Liver (tissue), 9 donors: Measurements from ENCODE around the gene MAP4K4. TPM values are rescaled to one million over a fixed set of nuclear protein-coding genes. Genes with fewer than 3 reads are reported as not detected.

Experiments used
- DNase-seq: peaks from one replicate; pipeline ENCODE4 v3.0.0-alpha.2; 2017; ENCODE audit warnings: low spot score
- H3K27ac ChIP-seq, 2 donors: one replicate each; pipeline ENCODE4 v1.7.0; 2013; ENCODE audit warnings: inconsistent platforms in 2 of 2, low read length in 2 of 2, control low read depth in 1 of 2, low read depth in 1 of 2, mild to moderate bottlenecking in 1 of 2
- H3K27me3 ChIP-seq, 4 donors: one replicate each; pipeline versions ENCODE4 v1.6.1 to v1.7.0; 2013; ENCODE audit warnings: low read length in 3 of 4, inconsistent platforms in 1 of 4, mild to moderate bottlenecking in 1 of 4, moderate library complexity in 1 of 4; ENCODE audit not compliant: control insufficient read depth in 4 of 4, insufficient read depth in 4 of 4
- H3K36me3 ChIP-seq, 4 donors: one replicate each; pipeline versions ENCODE4 v1.6.1 to v1.7.0; 2013; ENCODE audit warnings: low read length in 3 of 4, mild to moderate bottlenecking in 3 of 4, low read depth in 1 of 4, moderate library complexity in 1 of 4; ENCODE audit not compliant: control insufficient read depth in 4 of 4, insufficient read depth in 3 of 4
- H3K4me1 ChIP-seq, 4 donors: one replicate each; pipeline versions ENCODE4 v1.6.1 to v1.7.0; 2013; ENCODE audit warnings: low read length in 3 of 4, mild to moderate bottlenecking in 3 of 4, moderate library complexity in 1 of 4; ENCODE audit not compliant: control insufficient read depth in 4 of 4, insufficient read depth in 4 of 4
- H3K4me3 ChIP-seq, 3 donors: one replicate each; pipeline versions ENCODE4 v1.6.1 to v1.7.0; 2013; ENCODE audit warnings: low read length in 3 of 3, control low read depth in 1 of 3, low read depth in 1 of 3, mild to moderate bottlenecking in 1 of 3
- H3K9ac ChIP-seq, 2 donors: one replicate each; pipeline ENCODE4 v1.7.0; 2013; ENCODE audit warnings: low read length in 2 of 2, mild to moderate bottlenecking in 2 of 2, moderate library complexity in 2 of 2, control low read depth in 1 of 2, low read depth in 1 of 2
- H3K9me3 ChIP-seq, 4 donors: one replicate each; pipeline versions ENCODE4 v1.6.1 to v1.7.0; 2013; ENCODE audit warnings: low read length in 3 of 4; ENCODE audit not compliant: control insufficient read depth in 4 of 4
- ATF3 ChIP-seq: IDR thresholded peaks from 2 replicates; pipeline ENCODE4 v1.6.1; 2016; ENCODE audit warnings: antibody characterized with exemption
- CTCF ChIP-seq: fragments of 150-350 bp; IDR thresholded peaks from 2 replicates; pipeline ENCODE4 v1.5.1; 2017; ENCODE audit warnings: improper control_type of control experiment, low read depth, low read length; ENCODE audit not compliant: missing input control
- FOXA2 ChIP-seq: IDR thresholded peaks from 2 replicates; pipeline ENCODE4 v1.6.1; 2016; ENCODE audit warnings: antibody characterized with exemption
- GABPA ChIP-seq, 2 donors: IDR thresholded peaks in 1 of 2; conservative IDR thresholded peaks in 1 of 2; 2 replicates each; pipeline ENCODE4 v1.6.1; 2016; ENCODE audit warnings: antibody characterized with exemption in 2 of 2, mild to moderate bottlenecking in 1 of 2, moderate library complexity in 1 of 2
- HNF4A ChIP-seq, 2 donors: conservative IDR thresholded peaks; 2 replicates each; pipeline ENCODE4 v1.6.1; 2016; ENCODE audit warnings: antibody characterized with exemption in 2 of 2, mild to moderate bottlenecking in 2 of 2
- HNF4G ChIP-seq: IDR thresholded peaks from 2 replicates; pipeline ENCODE4 v1.6.1; 2016; ENCODE audit warnings: antibody characterized with exemption
- JUND ChIP-seq, 2 donors: IDR thresholded peaks; 2 replicates each; pipeline ENCODE4 v1.6.1; 2016; ENCODE audit warnings: antibody characterized with exemption in 2 of 2
- MAX ChIP-seq: IDR thresholded peaks from 2 replicates; pipeline ENCODE4 v1.6.1; 2016; ENCODE audit warnings: antibody characterized with exemption
- NR2F2 ChIP-seq: IDR thresholded peaks from 2 replicates; pipeline ENCODE4 v1.6.1; 2016; ENCODE audit warnings: antibody characterized with exemption
- RXRA ChIP-seq, 2 donors: IDR thresholded peaks; 2 replicates each; pipeline ENCODE4 v1.6.1; 2017 to 2018; ENCODE audit warnings: antibody characterized with exemption in 2 of 2, mild to moderate bottlenecking in 1 of 2
- SP1 ChIP-seq: IDR thresholded peaks from 2 replicates; pipeline ENCODE4 v1.6.1; 2018; ENCODE audit warnings: antibody characterized with exemption, mild to moderate bottlenecking
- YY1 ChIP-seq: IDR thresholded peaks from 2 replicates; pipeline ENCODE4 v1.6.1; 2016; ENCODE audit warnings: antibody characterized with exemption, mild to moderate bottlenecking
- WGBS: extraction: QIAGEN DNeasy Blood & Tissue Kit; methylation state at CpG from one replicate; pipeline ENCODE4 v1.1.7; 2013; 5-methylcytosine and 5-hydroxymethylcytosine counted together
- polyA plus RNA-seq, 2 donors: library from polyadenylated mRNA; stranded (reverse) in 1 of 2; unstranded in 1 of 2; fragments of 200-250 nt in 1 of 2; fragments of >200 nt in 1 of 2; fragmentation: Nextera tagmentation in 1 of 2; extraction: Ambion mirVana in 1 of 2; gene quantifications; one replicate each; pipeline versions ENCODE4 v1.2.1 to v1.2.3, GENCODE V29; 2013 to 2015
- total RNA-seq, 2 donors: library from RNA; depleted of rRNA; stranded (reverse); fragments of >200 nt; gene quantifications; one replicate each; pipeline ENCODE4 v1.2.3, GENCODE V29; 2014
- TF ChIP-seq, protein P1 (sequence below): IDR thresholded peaks from 2 replicates; pipeline ENCODE4 v1.6.1; 2016; ENCODE audit warnings: antibody characterized with exemption, mild to moderate bottlenecking
- donor health status: healthy.
- donor health status: healthy.
- donor health status: healthy.
- donor health status: healthy.
- donor health status: healthy.

The MAP4K4 gene
- total and polyA plus RNA-seq, 4 donors: 9.1 to 40.0 (median 23.6) TPM

GRCh38 chr2:101870444-101870843 lies 172.9 kb downstream of the MAP4K4 start:
- DNase-seq: no peak

DNA sequence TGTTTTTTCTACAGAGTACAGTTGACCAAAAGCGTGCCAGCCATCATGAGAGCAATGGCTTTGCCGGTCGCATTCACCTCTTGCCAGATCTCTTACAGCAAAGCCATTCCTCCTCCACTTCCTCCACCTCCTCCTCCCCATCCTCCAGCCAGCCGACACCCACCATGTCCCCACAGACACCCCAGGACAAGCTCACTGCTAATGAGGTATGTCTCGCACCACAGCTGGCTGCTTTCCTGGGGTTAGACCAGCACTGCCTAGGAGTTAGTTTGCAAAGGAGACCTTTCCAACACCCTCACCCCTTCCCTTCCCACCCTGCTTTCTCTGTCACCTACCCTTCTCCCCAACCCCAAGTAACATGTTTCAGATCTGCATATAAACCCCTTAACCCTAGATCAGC lies 174.0 kb downstream of the MAP4K4 start:
- Histone ChIP-seq H3K9ac (no peak overlapping the region), H3K36me3 (peaks cover 18 to 79% (median 60%) of the 10 kb centered on the region in 4 donors), H3K27ac (no peak overlapping the region), H3K9me3 (no peaks in the 10 kb centered on the region), H3K27me3 (no peaks in the 10 kb centered on the region), H3K4me1 (no peaks in the 10 kb centered on the region), H3K4me3 (no peak overlapping the region)
- DNase-seq: no peak
- 88% methylated on average over 5 of the region's 5 CpGs for WGBS
- TF ChIP-seq RXRA (IDR thresholded peaks at IDR 0.05) (no peak), JUND (IDR thresholded peaks at IDR 0.05) (no peak), HNF4G (no peak), SP1 (no peak), NR2F2 (no peak), YY1 (no peak), GABPA (IDR thresholded peaks at IDR 0.05 in 1 of 2, conservative IDR thresholded peaks at IDR 0.05 in 1 of 2) (no peak), FOXA2 (no peak), CTCF (no peak), HNF4A (conservative IDR thresholded peaks at IDR 0.05) (no peak)
- TF ChIP-seq, protein P1, sequence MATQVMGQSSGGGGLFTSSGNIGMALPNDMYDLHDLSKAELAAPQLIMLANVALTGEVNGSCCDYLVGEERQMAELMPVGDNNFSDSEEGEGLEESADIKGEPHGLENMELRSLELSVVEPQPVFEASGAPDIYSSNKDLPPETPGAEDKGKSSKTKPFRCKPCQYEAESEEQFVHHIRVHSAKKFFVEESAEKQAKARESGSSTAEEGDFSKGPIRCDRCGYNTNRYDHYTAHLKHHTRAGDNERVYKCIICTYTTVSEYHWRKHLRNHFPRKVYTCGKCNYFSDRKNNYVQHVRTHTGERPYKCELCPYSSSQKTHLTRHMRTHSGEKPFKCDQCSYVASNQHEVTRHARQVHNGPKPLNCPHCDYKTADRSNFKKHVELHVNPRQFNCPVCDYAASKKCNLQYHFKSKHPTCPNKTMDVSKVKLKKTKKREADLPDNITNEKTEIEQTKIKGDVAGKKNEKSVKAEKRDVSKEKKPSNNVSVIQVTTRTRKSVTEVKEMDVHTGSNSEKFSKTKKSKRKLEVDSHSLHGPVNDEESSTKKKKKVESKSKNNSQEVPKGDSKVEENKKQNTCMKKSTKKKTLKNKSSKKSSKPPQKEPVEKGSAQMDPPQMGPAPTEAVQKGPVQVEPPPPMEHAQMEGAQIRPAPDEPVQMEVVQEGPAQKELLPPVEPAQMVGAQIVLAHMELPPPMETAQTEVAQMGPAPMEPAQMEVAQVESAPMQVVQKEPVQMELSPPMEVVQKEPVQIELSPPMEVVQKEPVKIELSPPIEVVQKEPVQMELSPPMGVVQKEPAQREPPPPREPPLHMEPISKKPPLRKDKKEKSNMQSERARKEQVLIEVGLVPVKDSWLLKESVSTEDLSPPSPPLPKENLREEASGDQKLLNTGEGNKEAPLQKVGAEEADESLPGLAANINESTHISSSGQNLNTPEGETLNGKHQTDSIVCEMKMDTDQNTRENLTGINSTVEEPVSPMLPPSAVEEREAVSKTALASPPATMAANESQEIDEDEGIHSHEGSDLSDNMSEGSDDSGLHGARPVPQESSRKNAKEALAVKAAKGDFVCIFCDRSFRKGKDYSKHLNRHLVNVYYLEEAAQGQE: no peak

More at GRCh38 chr2:101870444-101870843, 172.9 kb downstream of the MAP4K4 start:
- TF ChIP-seq RXRA (IDR thresholded peaks at IDR 0.05) (no peak), MAX (no peak), YY1 (no peak), NR2F2 (no peak), ATF3 (no peak), GABPA (IDR thresholded peaks at IDR 0.05 in 1 of 2, conservative IDR thresholded peaks at IDR 0.05 in 1 of 2) (no peak), CTCF (no peak)
- TF ChIP-seq, protein P1: no peak
- H3K27ac ChIP-seq: no peak overlapping the region
- H3K4me1 ChIP-seq: no peaks in the 10 kb centered on the region
- no peak overlapping the region for H3K9ac ChIP-seq
- H3K4me3 ChIP-seq: no peak overlapping the region
- WGBS: 98% methylated on average over 11 of the region's 11 CpGs
- no peaks in the 10 kb centered on the region for H3K27me3 ChIP-seq
- peaks cover 16 to 79% (median 62%) of the 10 kb centered on the region in 4 donors for H3K36me3 ChIP-seq
- H3K9me3 ChIP-seq: no peaks in the 10 kb centered on the region
